ENCODE results near the gene DAGLB.
"Not testable (repeated sequence)": the region's sequence is repeated elsewhere in the genome, so short reads cannot be mapped to it uniquely, and the experiment has no call there.

Gene DAGLB

DNA sequence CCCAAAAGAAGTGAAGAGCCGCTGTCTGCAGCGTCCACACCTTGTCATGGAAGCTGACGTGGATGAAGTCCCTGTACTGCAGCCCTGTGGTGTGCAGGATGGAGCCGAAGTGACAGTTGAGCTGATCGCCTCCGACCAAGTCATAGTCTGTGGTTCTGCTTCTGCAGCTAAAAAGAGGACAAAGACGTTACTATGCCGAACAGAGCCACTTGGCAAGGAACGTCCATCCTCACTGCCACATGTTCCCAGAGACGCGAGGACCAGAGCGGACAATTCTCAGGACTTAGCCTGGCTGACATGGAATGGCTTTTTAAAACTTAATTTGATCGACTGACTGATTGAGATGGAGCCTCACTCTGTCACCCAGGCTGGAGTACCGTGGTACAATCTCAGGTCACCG is 21.8 kb downstream of the DAGLB start:
- no peak for DNase-seq

- no peak for DNase-seq
Observed at GRCh38 chr7:6423942-6424701, 23.6 kb downstream of the DAGLB start.

DNA sequence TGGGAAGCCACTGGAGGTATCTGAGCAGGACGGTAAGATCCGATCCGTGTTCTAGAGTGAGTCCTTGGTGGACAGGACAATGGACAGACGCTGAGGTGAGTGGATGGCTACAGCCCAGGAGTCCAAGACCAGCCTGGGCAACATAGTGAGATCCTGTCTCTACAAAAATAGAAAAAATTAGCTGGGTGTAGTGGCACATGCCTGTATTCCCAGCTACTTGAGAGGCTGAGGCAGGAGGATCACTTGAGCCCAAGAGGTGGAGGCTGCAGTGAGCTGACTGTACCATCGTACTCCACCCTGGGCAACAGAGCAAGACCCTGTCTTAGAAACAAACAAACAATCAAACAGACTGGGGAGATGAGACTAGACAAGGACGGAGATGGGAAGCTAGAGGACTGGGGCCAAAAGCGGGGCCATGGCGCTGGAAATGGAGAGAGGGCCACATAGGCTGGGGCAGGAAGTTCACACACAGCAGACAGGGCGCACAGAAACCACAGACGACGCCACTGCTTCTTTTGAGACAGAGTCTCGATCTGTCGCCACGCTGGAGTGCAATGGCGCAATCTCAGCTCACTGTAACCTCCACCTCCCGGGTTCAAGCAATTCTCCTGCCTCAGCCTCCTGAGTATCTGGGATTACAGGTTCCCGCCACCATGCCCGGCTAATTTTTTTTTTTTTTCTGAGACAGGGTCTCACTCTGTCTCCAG is 24.7 kb downstream of the DAGLB start:
- no peak for DNase-seq

GRCh38 chr7:6422095-6422494 is 25.7 kb downstream of the DAGLB start:
- no peak for DNase-seq

- no peak for DNase-seq
Observed at GRCh38 chr7:6420680-6421079, 27.1 kb downstream of the DAGLB start.

GRCh38 chr7:6419310-6419773 is 28.4 kb downstream of the DAGLB start:
- DNase-seq, result no peak

DNA sequence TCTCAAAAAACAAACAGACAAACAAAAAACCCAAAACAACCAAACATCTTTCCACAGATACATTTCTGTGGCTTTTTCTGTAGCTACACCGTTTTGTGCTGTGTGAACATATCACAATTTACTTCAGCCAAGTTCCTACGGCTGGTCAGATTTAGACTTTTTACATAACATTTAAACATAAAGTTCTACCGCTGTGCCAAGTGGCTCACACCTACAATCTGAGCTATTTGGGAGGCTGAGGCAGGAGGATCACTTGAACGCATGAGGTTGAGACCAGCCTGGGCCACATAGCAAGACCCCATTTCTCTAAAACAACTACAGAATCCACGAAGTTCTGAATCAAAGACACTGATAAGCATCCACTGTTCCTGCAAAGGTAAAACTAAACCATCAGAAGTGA is 30.3 kb downstream of the DAGLB start:
- no peak for DNase-seq

GRCh38 chr7:6416516-6417145 is 31.1 kb downstream of the DAGLB start:
- DNase-seq, result no peak

GRCh38 chr7:6413637-6414036 is 34.1 kb downstream of the DAGLB start:
- no peak for DNase-seq

GRCh38 chr7:6409944-6410693 is 37.6 kb downstream of the DAGLB start:
- no peak for DNase-seq

GRCh38 chr7:6409091-6409490 is 38.7 kb downstream of the DAGLB start:
- no peak for DNase-seq

- no peak for DNase-seq
Observed at GRCh38 chr7:6407434-6407833, 40.3 kb downstream of the DAGLB start.

GRCh38 chr7:6406121-6406520 is 41.6 kb downstream of the DAGLB start:
- DNase-seq, result no peak

DNA sequence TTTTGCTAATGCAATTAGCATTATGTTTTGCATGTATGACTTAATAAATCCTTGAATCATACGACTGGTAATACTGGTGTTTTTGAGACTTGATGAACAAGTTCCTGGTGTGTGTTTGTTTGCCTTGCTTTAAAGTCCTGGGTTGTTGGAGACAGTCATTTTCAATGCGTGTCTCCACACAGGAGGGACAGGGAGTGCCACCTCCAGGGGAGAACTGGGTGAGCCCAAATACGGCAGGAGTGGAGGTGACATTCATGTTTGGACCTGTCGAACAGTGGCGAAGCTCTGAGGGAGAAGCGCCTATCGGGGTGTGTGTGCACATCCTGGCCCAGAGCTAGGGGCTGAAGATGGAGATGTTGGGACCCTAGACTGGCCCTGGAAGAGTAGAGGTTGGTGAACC is 43.8 kb downstream of the DAGLB start:
- DNase-seq, result no peak

GRCh38 chr7:6402741-6403140 is 45.0 kb downstream of the DAGLB start:
- no peak for DNase-seq

DNA sequence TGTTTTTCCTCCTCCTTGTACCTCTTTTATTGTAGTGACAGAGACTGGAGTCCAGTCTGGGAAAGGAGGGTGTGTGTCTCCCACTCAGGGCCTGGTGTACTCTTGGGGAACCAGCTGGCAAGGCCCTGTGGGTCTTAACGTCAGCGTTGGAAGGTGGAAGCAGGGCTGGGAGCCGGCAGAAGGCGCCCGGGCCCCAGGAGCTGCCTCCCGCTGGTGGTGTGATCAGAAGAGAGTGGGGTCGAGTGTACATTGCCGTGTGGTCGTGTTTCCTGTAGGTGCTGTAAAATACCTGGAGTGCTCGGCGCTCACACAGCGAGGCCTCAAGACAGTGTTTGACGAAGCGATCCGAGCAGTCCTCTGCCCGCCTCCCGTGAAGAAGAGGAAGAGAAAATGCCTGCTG is 45.7 kb downstream of the DAGLB start:
- no peak for DNase-seq

DNA sequence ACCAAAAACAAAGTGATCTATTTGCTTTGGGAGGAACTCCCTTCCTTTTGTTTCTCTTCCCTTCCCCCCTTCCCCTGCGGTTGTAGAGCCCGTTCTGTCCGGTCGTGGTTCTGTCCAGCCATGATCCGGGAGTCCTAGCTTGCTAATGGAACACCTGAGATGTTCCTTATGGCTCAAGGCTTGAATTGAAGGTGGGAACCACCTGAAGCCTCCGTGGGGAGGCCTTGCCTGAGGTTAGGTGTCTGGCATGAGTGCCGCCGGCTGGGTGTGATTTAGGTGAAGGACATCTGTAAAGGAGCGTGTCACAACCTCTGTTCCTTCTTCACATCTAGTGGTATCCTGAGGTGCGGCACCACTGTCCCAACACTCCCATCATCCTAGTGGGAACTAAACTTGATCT is 46.2 kb downstream of the DAGLB start:
- no peak for DNase-seq

GRCh38 chr7:6400243-6401105 is 47.3 kb downstream of the DAGLB start:
- not testable (repeated sequence) for DNase-seq

DNA sequence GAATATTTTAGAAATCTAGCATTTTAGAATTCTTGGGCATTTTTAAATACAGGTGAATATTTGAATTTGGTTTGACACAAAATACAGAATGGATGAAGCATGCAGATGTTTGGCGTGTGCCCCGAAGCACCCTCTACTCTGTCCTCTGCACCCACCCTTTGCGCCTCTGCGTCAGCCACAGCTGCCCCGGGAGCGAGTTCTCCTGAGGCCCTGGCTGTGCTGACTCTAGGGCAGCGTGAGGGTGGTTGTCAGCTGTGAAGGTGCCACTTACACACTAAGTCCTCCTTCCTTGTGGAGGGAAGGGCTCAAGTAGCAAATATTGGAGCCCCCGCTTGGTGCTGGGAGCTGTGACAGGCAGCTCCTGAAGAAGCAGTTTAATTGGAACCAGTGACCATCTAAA is 48.4 kb downstream of the DAGLB start:
- DNase-seq, result no peak

GRCh38 chr7:6398943-6399342 is 48.8 kb downstream of the DAGLB start:
- no peak for DNase-seq

DNA sequence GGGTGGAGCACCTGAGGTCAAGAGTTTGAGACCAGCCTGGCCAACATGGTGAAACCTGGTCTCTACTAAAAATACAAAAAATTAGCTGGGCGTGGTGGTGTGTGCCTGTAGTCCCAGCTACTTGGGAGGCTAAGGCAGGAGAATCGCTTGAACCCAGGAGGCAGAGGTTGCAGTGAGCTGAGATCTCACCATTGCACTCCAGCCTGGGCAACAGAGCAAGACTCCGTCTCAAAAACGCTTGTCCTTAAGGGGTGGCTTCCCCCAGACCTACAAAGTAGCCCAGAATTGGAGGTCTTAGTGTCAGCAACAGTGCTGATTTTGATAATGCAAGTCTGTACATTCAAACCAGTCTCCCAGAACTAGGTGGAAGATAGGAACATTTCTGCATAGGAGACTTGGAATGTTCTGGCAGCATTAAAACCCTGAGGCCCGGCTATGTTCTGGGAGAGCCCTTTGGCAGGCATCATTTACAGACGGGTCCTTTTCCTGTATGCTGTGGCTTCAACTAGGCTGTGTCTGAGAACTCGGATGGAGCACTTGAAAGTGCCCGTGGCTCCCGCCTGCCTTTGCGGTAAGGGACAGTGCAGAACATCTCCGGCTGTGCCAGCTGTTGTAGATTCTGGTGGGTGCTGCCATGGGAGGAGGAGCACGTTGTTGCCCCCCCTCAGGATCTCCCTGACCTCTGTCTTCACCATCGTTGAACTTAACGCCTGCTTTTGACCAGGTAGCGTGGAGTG is 49.8 kb downstream of the DAGLB start:
- DNase-seq, result not testable (repeated sequence)
